RKO (cell line): ENCODE measurements around the gene NEO1.
A peak's percentile ranks its signal among the peaks of the same experiment; 100 is the strongest.
"Not testable (repeated sequence)": the region's sequence is repeated elsewhere in the genome, so short reads cannot be mapped to it uniquely, and the experiment has no call there.

Experiments used
- DNase-seq: peaks from one replicate; pipeline ENCODE4 v3.0.0-alpha.2; 2016; ENCODE audit warnings: low spot score

NEO1 gene

DNA sequence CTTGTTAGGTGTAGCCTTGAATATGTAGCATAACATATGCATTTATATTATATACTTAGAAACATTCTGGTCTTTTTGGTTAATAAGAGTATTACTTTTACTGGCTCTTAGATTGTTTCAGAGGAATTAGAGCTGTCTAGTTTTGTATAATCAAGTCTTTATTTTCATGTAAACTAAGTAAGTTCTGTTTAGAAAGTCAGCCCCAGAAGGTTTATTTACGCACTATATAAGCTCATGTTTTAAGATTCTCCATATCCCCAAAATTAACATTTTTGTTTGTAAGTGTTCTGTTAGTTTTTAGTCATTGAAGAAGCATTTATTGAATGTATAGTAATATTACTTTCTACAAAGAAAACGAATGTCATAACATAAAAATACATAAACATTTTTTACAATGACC, 158.4 kb downstream of the NEO1 start:
- DNase-seq, result no peak

DNA sequence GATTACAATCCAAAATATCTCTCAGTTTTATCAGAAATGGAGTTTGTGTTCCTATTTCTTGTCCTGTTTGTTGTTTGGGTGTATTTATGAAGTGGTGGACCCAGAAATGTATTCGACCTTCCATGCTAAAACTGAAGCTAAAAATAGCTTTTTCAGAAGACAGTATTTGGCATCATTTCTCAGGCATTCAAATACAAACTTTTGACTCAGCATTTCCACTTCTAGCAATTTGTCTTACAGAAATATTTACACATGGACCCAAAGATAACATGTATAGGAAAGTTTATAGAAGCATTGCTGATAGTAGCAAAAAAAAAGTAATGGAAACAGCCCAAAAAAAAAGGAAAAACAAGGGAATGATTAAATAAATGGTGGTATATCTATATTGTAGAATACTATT, 160.2 kb downstream of the NEO1 start:
- no peak for DNase-seq

DNA sequence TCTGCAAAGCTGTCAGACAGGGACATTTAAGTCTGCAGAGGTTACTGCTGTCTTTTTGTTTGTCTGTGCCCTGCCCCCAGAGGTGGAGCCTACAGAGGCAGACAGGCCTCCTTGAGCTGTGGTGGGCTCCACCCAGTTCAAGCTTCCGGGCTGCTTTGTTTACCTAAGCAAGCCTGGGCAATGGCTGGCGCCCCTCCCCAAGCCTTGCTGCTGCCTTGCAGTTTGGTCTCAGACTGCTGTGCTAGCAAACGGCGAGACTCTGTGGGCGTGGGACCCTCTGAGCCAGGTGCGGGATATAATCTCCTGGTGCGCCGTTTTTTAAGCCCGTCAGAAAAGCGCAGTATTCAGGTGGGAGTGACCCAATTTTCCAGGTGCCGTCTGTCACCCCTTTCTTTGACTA, 169.2 kb downstream of the NEO1 start:
- DNase-seq, result not testable (repeated sequence)

DNA sequence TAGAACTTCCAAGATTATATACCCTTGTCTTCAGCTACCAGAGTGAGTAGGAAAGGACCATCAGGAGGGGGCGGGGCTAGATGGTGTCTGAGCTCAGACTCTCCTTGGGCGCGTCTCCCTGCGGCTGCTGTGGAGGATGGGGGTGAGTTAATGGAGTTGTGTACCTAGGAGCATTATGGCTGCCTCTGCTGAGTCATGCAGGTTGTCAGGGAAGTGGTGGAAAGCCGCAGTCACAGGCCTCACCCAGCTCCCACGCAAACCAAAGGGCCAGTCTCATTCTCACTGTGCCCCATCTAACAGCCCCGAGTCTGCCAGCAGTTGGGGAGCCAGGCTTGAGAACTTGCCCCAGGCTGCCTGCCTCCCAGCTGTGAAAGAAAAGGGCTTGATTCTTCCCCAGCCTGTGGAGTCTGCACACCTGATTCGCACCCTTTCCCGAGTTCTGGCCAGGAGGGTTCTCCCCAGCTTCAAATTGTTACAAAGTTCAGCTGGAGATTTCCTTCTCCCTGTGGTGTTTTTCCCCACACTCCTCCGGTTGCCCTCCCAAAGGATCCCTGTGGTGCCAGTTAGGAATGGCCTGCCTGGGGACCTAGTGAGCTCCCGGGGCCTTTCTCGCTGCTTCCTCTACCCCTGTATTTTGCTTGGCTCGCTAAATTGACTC, 173.2 kb downstream of the NEO1 start:
- no peak for DNase-seq

DNA sequence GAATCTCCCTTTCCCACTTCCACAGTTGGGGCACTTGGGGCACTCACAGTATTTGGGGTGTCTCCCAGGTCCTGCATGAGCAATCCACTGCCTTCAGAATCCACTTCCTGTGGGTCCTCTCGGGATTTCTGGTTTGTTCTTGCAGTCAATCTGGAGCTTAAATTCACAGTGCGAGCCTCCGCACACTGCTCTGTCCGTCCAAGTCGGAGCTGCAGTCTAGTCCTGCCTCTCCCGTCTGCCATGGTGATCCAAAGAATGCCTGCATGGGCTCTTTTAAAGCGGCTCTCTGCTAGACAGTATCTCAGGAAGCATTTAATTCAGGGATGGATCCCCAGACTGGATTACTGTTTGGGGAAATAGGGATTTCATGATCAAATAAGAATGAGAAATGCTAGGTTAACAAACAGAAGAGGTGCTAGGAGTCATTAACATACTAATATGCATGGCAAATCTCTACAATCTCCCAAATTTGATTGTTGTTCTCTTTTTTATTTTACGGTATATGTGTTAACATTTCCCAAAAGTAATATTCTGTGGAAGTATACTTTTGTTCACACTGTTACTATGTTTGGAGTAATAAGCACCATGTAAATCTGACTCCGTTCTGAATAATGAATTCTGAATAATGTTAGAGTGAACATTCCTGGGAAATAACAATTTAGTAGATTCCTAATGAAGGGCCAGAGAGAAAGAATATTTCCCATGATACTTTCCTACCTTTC, 174.0 kb downstream of the NEO1 start:
- no peak for DNase-seq

DNA sequence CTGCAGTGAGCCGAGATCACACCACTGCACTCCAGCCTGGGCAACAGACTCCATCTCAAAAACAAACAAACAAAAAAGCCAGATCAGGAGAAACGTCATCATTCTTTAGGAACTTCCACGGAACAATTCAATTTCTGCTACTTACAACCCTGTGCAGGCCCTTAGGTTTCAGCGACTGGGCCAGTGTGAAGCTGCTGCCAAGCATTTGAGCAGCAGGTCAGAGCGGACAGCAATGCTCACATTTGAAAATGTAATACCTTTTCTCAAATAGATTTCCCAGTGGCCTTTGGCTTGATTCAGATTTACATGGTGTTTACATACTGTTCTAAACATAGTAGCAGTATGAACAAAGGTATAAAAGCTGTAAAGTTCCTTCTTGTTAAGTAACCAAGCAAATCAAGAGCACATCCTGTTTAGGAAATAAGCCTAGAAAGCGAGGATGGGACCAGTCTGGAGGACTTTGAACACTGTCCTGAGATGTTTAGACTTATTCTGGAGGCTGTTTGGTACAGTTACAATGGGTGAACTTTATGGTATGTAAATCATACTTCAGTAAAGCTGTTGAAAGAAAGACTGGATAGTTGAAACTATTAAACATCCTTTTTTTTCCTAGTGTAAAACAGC, 175.3 kb downstream of the NEO1 start:
- no peak for DNase-seq

DNA sequence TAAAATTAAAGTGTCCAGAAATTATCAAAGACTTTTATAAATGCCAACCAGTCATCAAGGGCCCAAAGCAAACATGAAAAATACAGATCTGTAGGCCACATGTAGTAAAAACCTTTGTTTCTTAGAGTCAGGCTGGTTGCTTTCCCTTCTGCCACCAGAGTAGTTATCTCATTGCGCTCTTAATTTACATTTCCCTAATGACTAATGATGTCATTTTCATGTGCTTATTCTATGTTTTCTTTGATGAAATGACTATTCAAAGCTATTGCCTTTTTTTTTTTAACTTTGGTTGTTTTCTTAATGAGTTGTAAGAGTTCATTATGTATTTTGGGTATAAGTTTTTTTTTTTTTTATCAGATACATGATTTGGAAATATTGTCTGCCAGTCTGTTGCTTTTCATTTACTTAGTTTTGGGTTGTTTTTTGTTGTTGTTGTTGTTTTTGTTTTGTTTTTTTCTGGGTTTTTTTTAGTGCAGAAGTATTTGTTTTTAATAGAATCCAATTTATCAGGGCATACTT, 175.9 kb downstream of the NEO1 start:
- DNase-seq, result no peak

DNA sequence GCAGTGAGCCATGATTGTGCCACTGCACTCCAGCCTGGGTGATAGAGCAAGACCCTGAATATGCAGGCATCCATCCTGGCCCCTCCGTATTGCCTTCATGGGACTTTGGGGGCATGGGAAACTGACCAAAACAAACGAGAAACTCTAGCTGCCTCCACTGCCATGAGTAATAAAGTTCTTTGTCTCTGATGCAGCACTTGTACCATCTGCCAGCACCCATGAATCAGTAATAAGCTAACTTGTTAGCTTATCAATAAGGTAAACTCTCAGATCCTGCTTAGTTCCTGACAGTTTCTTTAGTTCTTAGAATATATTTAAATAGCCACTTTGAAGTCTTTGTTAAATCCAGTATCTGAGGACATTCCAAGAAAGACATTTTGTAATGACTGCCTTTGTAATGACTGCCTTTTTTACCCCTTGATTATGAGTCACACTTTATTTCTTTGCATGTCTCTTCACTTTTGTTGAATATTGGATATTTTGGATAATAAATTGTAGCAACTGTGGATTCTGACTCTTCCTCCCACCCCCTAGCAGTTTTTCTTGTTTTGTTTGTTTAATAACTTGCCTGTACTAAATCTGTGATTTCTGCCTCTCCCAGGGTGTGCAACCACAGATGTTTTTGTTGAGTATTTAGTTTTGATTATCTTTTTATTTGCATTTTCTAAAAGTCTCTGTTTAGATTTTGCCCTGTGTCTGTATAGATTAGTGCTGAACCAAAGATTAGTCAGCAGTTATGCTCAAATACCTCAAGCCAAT, 179.6 kb downstream of the NEO1 start:
- no peak for DNase-seq

DNA sequence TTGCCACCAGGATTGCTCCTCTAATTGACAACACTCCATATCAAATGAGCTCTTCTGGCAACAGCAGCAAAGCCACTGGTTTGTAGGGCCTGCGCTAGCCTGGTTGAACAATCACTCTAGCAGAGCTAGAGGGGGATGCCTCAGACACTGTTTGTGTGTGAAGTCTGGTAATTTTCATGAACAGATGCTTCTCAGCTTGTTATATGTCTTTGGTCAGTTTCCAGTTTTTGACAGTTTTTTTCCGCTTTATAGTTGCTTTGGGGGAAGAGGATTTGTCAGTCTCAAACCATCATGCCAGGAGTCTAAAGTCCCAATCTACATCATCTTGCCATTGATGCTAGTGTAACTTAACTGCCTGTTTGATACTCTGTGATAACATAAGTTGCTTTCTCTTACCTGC, 180.5 kb downstream of the NEO1 start:
- no peak for DNase-seq

DNA sequence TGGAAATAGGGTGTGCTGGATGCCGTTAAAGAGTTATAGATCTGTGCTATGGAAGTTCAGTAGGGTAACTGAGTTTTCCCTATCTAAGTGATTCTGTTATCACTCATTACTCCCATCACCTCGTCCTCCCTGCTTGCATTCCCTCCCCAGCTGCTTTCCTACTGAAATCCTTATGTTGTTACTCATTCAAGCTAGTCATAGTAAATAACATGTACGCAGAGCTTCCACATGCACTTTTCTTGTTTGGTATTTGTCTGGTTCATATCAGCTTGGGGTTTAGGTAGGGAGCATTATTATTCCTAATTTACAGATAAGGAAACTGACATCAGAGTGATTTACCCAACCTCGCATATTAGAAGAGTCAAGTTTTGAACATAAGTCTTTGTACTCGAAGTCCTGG, 181.4 kb downstream of the NEO1 start:
- no peak for DNase-seq

DNA sequence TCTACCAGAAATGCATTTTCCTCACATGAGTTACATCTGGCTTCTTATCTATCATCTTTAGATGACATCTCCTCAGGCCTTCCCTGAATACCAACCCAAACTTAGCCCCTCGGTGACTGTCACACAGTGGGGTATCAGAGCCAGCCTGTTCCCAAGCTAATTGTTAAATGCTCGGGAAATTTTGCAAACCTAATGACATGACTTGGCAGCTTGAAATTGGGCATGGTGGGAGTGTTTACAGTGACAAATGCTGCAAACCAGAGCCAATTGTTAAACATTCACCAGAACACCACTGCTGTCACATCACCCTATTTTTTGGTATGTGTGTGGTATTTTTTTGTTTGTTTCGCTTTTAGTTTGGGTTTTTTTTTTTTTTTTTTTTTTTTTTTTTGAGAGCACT, 185.6 kb downstream of the NEO1 start:
- DNase-seq, result no peak

DNA sequence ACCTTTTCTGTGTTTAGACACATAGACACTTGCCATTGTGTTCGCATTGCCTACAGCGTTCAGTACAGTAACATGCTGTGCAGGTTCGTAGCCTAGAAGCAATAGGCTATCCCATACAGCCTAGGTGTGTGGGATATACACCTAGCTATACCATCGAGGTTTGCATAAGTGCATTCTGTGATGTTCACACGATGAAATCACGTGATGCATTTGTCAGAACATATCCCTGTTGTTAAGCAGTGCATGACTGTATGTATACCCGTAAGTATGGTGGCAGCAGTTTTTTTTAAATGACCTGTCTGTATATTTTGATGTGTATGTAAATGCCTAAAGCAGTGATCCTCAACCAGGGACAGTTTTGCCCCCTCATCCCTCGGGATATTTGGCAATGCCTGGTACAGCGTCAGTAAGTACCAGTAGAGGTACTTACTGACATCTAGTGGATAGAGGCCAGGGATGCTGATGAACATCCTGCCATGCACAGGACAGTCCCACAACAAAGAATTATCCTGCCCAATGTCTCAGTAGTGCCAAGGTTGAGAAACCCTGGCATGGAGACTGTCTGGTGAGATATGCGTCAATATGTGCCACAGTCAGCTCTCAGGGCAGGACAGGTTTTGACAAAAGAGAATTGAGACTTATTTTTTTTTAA, 187.4 kb downstream of the NEO1 start:
- peak; percentile 16 for DNase-seq

DNA sequence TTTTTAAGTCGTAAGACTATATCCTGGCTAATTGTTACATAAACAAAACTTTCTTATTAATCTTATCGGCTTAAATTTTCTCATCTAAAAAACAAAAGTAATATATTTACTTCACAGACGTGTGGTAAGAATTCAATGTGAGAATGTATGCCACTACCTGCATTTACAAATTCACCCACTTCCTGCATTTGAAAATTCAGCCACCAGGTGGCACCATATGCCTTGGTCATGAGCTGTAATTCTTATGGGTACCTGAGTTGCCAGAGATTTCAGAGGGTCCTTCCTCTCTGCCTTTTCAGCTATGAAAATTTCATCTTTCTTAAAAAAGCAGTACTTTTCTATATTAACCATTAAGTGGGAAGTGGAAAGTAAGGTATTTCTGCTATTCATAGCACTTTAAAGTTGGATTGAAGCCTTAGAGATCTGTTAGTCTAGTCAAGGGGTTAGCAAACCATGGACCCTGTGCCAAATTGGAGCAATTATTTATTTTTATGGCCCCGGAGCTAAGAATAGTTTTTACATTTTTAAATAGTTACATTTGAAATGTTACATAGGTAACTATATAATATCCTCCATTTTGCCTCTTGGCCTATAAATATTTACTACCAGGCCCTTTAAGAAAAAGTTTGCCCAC, 188.7 kb downstream of the NEO1 start:
- DNase-seq, result peak; percentile 57

DNA sequence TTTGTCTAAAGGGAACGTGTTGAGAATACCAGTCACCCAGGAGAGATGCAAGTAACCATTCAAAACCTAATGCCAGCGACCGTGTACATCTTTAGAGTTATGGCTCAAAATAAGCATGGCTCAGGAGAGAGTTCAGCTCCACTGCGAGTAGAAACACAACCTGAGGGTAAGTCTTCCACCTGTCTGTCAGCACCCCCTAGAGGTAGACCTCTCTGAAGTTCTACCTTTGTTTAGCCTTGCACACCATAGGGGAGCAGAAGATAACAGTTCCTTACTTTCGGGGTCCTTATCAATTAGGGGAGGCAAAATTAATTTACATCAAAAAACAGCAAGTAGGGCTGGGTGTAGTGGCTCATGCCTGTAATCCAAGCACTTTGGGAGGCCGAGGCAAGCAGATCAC, 192.1 kb downstream of the NEO1 start:
- no peak for DNase-seq

DNA sequence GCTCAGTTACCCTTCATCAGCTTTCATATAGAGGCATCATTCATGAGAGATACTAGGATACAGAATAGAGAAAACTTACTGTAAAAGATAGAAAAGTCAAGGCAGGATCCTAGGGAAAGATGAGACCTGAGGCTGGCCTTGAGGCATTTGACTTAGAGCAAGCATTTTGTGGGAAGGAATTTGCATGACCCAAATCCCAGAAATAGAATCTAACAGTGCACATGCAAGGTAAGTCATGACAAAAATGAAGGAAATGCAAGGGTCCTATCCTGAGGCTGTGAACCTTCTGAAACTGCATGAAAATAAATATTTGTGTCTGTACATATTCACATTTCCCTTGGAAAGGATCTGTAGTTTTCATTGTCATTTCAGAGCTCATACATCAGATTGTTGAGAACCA, 194.2 kb downstream of the NEO1 start:
- DNase-seq, result no peak

DNA sequence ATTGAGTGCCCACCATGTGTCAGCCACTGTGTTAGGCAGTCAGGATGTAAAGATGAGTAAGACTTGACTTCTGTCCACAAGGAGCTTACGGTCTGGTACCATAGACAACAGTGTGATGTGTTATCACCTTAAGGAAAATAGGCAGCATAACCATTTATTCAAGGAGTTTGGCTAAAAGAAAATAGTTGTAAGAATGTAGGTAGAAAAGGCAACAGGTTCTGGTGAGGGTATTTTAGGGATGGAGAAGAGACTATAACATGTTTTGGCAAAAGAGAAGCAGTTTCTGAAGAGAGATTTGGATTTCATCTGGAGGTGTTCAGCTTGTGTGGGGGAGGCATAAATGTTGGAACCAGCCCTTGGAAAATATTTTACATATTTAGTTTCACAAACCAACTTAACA, 194.6 kb downstream of the NEO1 start:
- DNase-seq, result no peak

DNA sequence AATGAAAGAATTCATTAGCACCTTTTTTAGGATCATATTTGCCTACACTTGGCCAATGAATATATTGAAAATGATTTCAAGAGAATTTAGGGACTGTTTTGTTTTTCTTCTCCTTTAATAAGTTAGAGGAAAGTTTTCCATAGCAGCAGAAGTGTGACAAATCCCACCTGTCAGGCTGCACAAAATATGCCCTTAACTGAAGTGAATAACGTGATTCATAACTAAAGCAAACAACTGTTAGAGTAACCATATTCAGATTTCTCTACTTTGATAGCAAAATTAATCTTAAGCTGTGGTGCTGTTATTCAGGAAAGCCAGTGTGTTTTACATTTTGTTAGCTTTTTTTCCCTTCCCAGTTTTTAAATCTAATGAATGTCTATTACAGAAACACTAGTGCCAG, 195.1 kb downstream of the NEO1 start:
- DNase-seq, result no peak

DNA sequence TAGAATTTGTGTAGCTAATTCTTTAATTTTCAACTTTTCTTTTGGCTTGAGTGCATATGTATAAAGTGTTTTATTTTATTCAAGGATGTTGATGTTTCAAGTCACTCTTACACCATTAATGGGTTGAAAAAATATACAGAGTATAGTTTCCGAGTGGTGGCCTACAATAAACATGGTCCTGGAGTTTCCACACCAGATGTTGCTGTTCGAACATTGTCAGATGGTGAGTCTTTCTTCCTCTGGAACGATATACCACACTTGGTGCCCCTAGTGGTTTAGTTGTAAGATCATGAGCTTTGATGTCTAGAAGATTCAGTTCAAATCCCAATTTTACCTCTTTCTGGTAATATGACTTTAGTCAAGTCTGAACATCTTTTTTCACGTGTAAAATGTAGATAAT, 197.2 kb downstream of the NEO1 start:
- peak; percentile 12 for DNase-seq

DNA sequence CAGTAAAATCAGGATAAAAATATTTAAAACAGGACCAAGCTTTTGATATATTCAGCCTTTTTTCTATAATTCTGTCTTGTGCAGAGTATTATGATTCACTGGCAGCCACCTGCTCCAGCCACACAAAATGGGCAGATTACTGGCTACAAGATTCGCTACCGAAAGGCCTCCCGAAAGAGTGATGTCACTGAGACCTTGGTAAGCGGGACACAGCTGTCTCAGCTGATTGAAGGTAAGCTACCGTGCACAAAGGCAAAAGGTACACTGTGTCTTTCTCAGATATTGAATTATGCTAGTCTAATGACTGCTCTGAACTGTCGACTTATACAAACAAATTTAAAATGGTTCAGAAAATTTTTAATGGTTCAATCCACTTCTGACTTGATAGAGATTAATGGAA, 202.3 kb downstream of the NEO1 start:
- DNase-seq, result no peak

DNA sequence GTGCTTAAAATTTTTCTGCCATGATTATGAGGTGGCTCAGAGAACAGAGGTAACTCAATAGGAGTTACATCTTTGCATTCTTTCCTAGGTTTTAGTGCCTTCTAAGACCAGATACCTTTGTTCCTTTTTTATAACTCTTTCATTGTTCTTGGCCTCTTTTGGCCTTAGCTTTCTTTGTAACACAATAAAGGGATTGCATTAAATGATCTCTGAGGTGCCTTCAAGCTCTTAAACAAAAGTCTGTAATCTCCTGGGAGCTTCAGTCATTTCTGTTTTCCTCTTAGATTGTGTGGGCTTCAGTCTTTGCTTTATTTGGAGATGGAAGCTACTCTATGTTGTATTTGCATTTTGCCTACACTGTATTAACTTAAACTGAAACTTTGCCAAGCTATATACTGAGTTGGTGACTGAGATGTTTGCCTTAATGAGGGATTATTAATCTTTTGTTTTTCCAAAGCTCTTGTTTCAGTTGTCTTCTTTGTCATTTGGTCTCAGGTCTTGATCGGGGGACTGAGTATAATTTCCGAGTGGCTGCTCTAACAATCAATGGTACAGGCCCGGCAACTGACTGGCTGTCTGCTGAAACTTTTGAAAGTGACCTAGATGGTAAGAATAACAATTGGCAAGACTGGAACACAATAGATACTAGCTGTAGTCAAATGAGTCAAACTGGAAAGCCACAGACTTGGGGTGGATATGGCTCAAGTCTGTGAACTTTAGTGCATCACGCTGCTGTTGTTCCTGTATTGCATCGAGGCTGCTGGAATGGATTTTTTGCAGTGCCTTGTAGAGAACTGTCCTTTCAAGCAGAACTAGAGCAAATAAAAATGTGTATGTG, 206.2 kb downstream of the NEO1 start:
- no peak for DNase-seq

DNA sequence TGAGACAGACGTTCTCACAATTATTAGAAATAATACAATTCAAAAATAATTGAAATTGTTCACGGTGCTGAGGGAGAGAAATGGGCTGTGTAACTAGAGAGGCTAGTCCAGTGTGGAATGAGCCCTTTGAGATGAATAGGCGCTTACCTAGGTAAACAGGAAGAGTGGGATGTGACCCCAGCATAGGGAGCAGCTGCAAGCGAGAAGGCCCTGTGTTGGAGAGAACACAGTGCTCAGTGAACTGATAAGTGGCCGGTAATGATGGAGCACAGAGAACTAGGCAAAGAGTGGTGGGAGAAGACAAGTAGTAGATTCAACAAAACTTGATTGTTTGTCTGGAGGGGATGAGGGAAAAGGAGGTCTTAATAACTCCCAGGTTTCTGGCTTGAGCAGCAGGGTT, 212.6 kb downstream of the NEO1 start:
- DNase-seq, result no peak
